ENCODE data around the gene RUBCN.
"Not testable (repeated sequence)": the region's sequence is repeated elsewhere in the genome, so short reads cannot be mapped to it uniquely, and the experiment has no call there.

The RUBCN gene

GRCh38 chr3:197652860-197653259 is 83.8 kb downstream of the RUBCN start:
- H4K5ac ChIP-seq (ENCODE audit: low read length); H4K8ac ChIP-seq (ENCODE audit: low read depth, low read length); H3K4me2 ChIP-seq (ENCODE audit: low read length); H3K4me1 ChIP-seq (ENCODE audit: control insufficient read depth, low read depth, low read length); H3K36me3 ChIP-seq (ENCODE audit: control insufficient read depth, insufficient read depth, low read length); H3K18ac ChIP-seq (ENCODE audit: low read length); H2BK5ac ChIP-seq (ENCODE audit: low read length); H3K79me2 ChIP-seq (ENCODE audit: control insufficient read depth, insufficient read depth, low read length); H3K4me3 ChIP-seq (ENCODE audit: low read length); DNase-seq; H2AK5ac ChIP-seq (ENCODE audit: low read length); H2BK15ac ChIP-seq (replicated peaks; ENCODE audit: low read depth); H3K27ac ChIP-seq (ENCODE audit: low read depth, low read length); H3K4ac ChIP-seq (ENCODE audit: low read depth, low read length); H3K9ac ChIP-seq (ENCODE audit: low read length); H2BK120ac ChIP-seq (ENCODE audit: low read depth, low read length); H3K27me3 ChIP-seq (ENCODE audit: insufficient read depth, low read length, poor library complexity); H3K56ac ChIP-seq (ENCODE audit: low read length); H3K79me1 ChIP-seq (ENCODE audit: low read length); H3K23ac ChIP-seq (ENCODE audit: low read length): not testable (repeated sequence)
- WGBS (ENCODE audit: extremely low coverage, insufficient coverage, low lambda C conversion rate) = no CpG with 5 or more reads among the region's 10 CpGs

DNA sequence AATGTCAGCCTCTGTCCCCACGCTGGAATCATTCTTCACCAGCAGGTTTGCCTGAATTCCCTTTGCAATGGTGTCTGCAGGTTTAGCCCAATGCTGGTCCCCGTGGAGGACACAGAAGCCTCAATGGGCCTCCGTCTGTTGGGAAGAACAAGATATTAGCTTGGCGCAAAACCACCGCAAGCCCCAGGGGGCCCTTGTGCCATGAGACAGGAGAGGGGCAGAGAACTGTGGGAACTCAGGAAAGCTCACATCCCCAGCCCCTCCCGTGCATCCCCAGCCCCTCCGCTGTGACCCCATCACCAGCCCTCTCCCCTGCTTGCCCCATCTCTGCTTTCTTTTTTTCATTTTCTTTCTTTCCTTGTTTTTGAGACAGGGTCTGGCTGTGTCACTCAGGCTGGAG is 89.1 kb downstream of the RUBCN start:
- not testable (repeated sequence) for H3K79me1 ChIP-seq (ENCODE audit: low read length); H3K9ac ChIP-seq (ENCODE audit: low read length); H3K27ac ChIP-seq (ENCODE audit: low read depth, low read length); H3K4ac ChIP-seq (ENCODE audit: low read depth, low read length); H2BK120ac ChIP-seq (ENCODE audit: low read depth, low read length); H3K23ac ChIP-seq (ENCODE audit: low read length); H3K79me2 ChIP-seq (ENCODE audit: control insufficient read depth, insufficient read depth, low read length); H3K4me1 ChIP-seq (ENCODE audit: control insufficient read depth, low read depth, low read length); H3K56ac ChIP-seq (ENCODE audit: low read length); H2BK15ac ChIP-seq (replicated peaks; ENCODE audit: low read depth); H2BK5ac ChIP-seq (ENCODE audit: low read length); H3K27me3 ChIP-seq (ENCODE audit: insufficient read depth, low read length, poor library complexity); H4K8ac ChIP-seq (ENCODE audit: low read depth, low read length); H3K4me2 ChIP-seq (ENCODE audit: low read length); H3K18ac ChIP-seq (ENCODE audit: low read length); H3K4me3 ChIP-seq (ENCODE audit: low read length); H3K36me3 ChIP-seq (ENCODE audit: control insufficient read depth, insufficient read depth, low read length); H4K5ac ChIP-seq (ENCODE audit: low read length); H2AK5ac ChIP-seq (ENCODE audit: low read length); DNase-seq
- no CpG with 5 or more reads among the region's 7 CpGs for WGBS (ENCODE audit: extremely low coverage, insufficient coverage, low lambda C conversion rate)

- H3K4me3 ChIP-seq (ENCODE audit: low read length); H3K27me3 ChIP-seq (ENCODE audit: insufficient read depth, low read length, poor library complexity); H3K9ac ChIP-seq (ENCODE audit: low read length); H3K4ac ChIP-seq (ENCODE audit: low read depth, low read length); H2BK15ac ChIP-seq (replicated peaks; ENCODE audit: low read depth); H3K79me1 ChIP-seq (ENCODE audit: low read length); H3K36me3 ChIP-seq (ENCODE audit: control insufficient read depth, insufficient read depth, low read length); H3K27ac ChIP-seq (ENCODE audit: low read depth, low read length); H3K23ac ChIP-seq (ENCODE audit: low read length); H4K5ac ChIP-seq (ENCODE audit: low read length); H4K8ac ChIP-seq (ENCODE audit: low read depth, low read length); H3K18ac ChIP-seq (ENCODE audit: low read length); H2BK120ac ChIP-seq (ENCODE audit: low read depth, low read length); H3K56ac ChIP-seq (ENCODE audit: low read length); H3K4me1 ChIP-seq (ENCODE audit: control insufficient read depth, low read depth, low read length); H2BK5ac ChIP-seq (ENCODE audit: low read length); H3K4me2 ChIP-seq (ENCODE audit: low read length); DNase-seq; H3K79me2 ChIP-seq (ENCODE audit: control insufficient read depth, insufficient read depth, low read length); H2AK5ac ChIP-seq (ENCODE audit: low read length): not testable (repeated sequence)
- no CpG with 5 or more reads among the region's 9 CpGs for WGBS (ENCODE audit: extremely low coverage, insufficient coverage, low lambda C conversion rate)
Measured at GRCh38 chr3:197647191-197647590, 89.5 kb downstream of the RUBCN start.

GRCh38 chr3:197646294-197646693 is 90.4 kb downstream of the RUBCN start:
- H2BK5ac ChIP-seq (ENCODE audit: low read length); H2BK15ac ChIP-seq (replicated peaks; ENCODE audit: low read depth); H3K27me3 ChIP-seq (ENCODE audit: insufficient read depth, low read length, poor library complexity); H3K79me1 ChIP-seq (ENCODE audit: low read length); H3K18ac ChIP-seq (ENCODE audit: low read length); H4K8ac ChIP-seq (ENCODE audit: low read depth, low read length); H2BK120ac ChIP-seq (ENCODE audit: low read depth, low read length); H3K36me3 ChIP-seq (ENCODE audit: control insufficient read depth, insufficient read depth, low read length); H4K5ac ChIP-seq (ENCODE audit: low read length); H3K4ac ChIP-seq (ENCODE audit: low read depth, low read length); H3K4me2 ChIP-seq (ENCODE audit: low read length); DNase-seq; H3K9ac ChIP-seq (ENCODE audit: low read length); H3K4me3 ChIP-seq (ENCODE audit: low read length); H3K56ac ChIP-seq (ENCODE audit: low read length); H3K23ac ChIP-seq (ENCODE audit: low read length); H3K27ac ChIP-seq (ENCODE audit: low read depth, low read length); H3K79me2 ChIP-seq (ENCODE audit: control insufficient read depth, insufficient read depth, low read length); H2AK5ac ChIP-seq (ENCODE audit: low read length); H3K4me1 ChIP-seq (ENCODE audit: control insufficient read depth, low read depth, low read length): not testable (repeated sequence)
- WGBS (ENCODE audit: extremely low coverage, insufficient coverage, low lambda C conversion rate) = no CpG with 5 or more reads among the region's 12 CpGs

- no CpG with 5 or more reads among the region's 10 CpGs for WGBS (ENCODE audit: extremely low coverage, insufficient coverage, low lambda C conversion rate)
- not testable (repeated sequence) for H3K79me2 ChIP-seq (ENCODE audit: control insufficient read depth, insufficient read depth, low read length)
Measured at GRCh38 chr3:197637556-197637955, 99.1 kb downstream of the RUBCN start.

GRCh38 chr3:197631989-197632388 is 104.7 kb downstream of the RUBCN start:
- not testable (repeated sequence) for H3K79me2 ChIP-seq (ENCODE audit: control insufficient read depth, insufficient read depth, low read length); H3K27ac ChIP-seq (ENCODE audit: low read depth, low read length); H4K8ac ChIP-seq (ENCODE audit: low read depth, low read length); H3K4ac ChIP-seq (ENCODE audit: low read depth, low read length); H3K18ac ChIP-seq (ENCODE audit: low read length); H3K27me3 ChIP-seq (ENCODE audit: insufficient read depth, low read length, poor library complexity); H4K5ac ChIP-seq (ENCODE audit: low read length); DNase-seq; H3K9ac ChIP-seq (ENCODE audit: low read length); H2AK5ac ChIP-seq (ENCODE audit: low read length); H3K23ac ChIP-seq (ENCODE audit: low read length); H2BK120ac ChIP-seq (ENCODE audit: low read depth, low read length); H3K4me2 ChIP-seq (ENCODE audit: low read length); H2BK5ac ChIP-seq (ENCODE audit: low read length); H3K4me1 ChIP-seq (ENCODE audit: control insufficient read depth, low read depth, low read length); H3K4me3 ChIP-seq (ENCODE audit: low read length); H3K36me3 ChIP-seq (ENCODE audit: control insufficient read depth, insufficient read depth, low read length); H2BK15ac ChIP-seq (replicated peaks; ENCODE audit: low read depth); H3K56ac ChIP-seq (ENCODE audit: low read length); H3K79me1 ChIP-seq (ENCODE audit: low read length)
- no CpG with 5 or more reads among the region's 11 CpGs for WGBS (ENCODE audit: extremely low coverage, insufficient coverage, low lambda C conversion rate)

More at GRCh38 chr3:197637556-197637955, 99.1 kb downstream of the RUBCN start:
- H3K27me3 ChIP-seq (ENCODE audit: insufficient read depth, low read length, poor library complexity); H3K27ac ChIP-seq (ENCODE audit: low read depth, low read length); H3K56ac ChIP-seq (ENCODE audit: low read length); H2BK15ac ChIP-seq (replicated peaks; ENCODE audit: low read depth); H3K23ac ChIP-seq (ENCODE audit: low read length); DNase-seq; H3K4ac ChIP-seq (ENCODE audit: low read depth, low read length); H2AK5ac ChIP-seq (ENCODE audit: low read length); H4K5ac ChIP-seq (ENCODE audit: low read length); H3K4me1 ChIP-seq (ENCODE audit: control insufficient read depth, low read depth, low read length); H3K79me1 ChIP-seq (ENCODE audit: low read length); H3K4me2 ChIP-seq (ENCODE audit: low read length); H2BK5ac ChIP-seq (ENCODE audit: low read length); H3K4me3 ChIP-seq (ENCODE audit: low read length); H3K9ac ChIP-seq (ENCODE audit: low read length); H4K8ac ChIP-seq (ENCODE audit: low read depth, low read length); H3K18ac ChIP-seq (ENCODE audit: low read length); H3K36me3 ChIP-seq (ENCODE audit: control insufficient read depth, insufficient read depth, low read length); H2BK120ac ChIP-seq (ENCODE audit: low read depth, low read length): not testable (repeated sequence)
